Measurements from ENCODE around the gene SCNN1A.
A peak's percentile ranks its signal among the peaks of the same experiment; 100 is the strongest.

Gene SCNN1A

GRCh38 chr12:6314776-6315175, 60.6 kb downstream of the SCNN1A start:
- Histone ChIP-seq H3K27me3 (replicated peaks; ENCODE audit: insufficient read depth, low read length) (no peaks in the 10 kb centered on the region), H3K36me3 (replicated peaks; ENCODE audit: insufficient read depth, low read length) (no peaks in the 10 kb centered on the region), H2AFZ (ENCODE audit: low read length) (no peak overlapping the region), H3K4me2 (ENCODE audit: low read depth, low read length) (no peak overlapping the region), H3K79me2 (ENCODE audit: low read length) (no peaks in the 10 kb centered on the region), H4K20me1 (ENCODE audit: insufficient read depth, low read length) (no peaks in the 10 kb centered on the region), H3K27ac (ENCODE audit: low read length) (no peak overlapping the region), H3K9ac (ENCODE audit: low read length) (no peak overlapping the region), H3K9me2 (replicated peaks; ENCODE audit: insufficient read depth, low read length) (no peaks in the 10 kb centered on the region), H3K4me3 (ENCODE audit: low read length) (no peak overlapping the region), H3F3A (ENCODE audit: insufficient read depth, low read length) (peaks cover 7% of the 10 kb centered on the region; the same call in 1 of the 2 replicates), H3K9me3 (replicated peaks; ENCODE audit: insufficient read depth, low read length) (no peaks in the 10 kb centered on the region), H3K4me1 (ENCODE audit: low read length) (peaks cover 12% of the 10 kb centered on the region)
- DNase-seq: no peak
- TF ChIP-seq EZH2phosphoT487 (IDR thresholded peaks at IDR 0.05; ENCODE audit: low read length) (no peak), CTCF (IDR thresholded peaks at IDR 0.05; ENCODE audit: low read length) (no peak)

GRCh38 chr12:6313326-6313940, 61.9 kb downstream of the SCNN1A start:
- Histone ChIP-seq H3K4me2 (ENCODE audit: low read depth, low read length) (no peak overlapping the region), H2AFZ (ENCODE audit: low read length) (no peak overlapping the region), H3F3A (ENCODE audit: insufficient read depth, low read length) (peaks cover 7% of the 10 kb centered on the region; the same call in 1 of the 2 replicates), H3K4me3 (ENCODE audit: low read length) (no peak overlapping the region), H3K9ac (ENCODE audit: low read length) (no peak overlapping the region), H3K79me2 (ENCODE audit: low read length) (no peaks in the 10 kb centered on the region), H4K20me1 (ENCODE audit: insufficient read depth, low read length) (no peaks in the 10 kb centered on the region), H3K36me3 (replicated peaks; ENCODE audit: insufficient read depth, low read length) (no peaks in the 10 kb centered on the region), H3K27me3 (replicated peaks; ENCODE audit: insufficient read depth, low read length) (no peaks in the 10 kb centered on the region), H3K9me3 (replicated peaks; ENCODE audit: insufficient read depth, low read length) (no peaks in the 10 kb centered on the region), H3K9me2 (replicated peaks; ENCODE audit: insufficient read depth, low read length) (no peaks in the 10 kb centered on the region), H3K4me1 (ENCODE audit: low read length) (peaks cover 12% of the 10 kb centered on the region), H3K27ac (ENCODE audit: low read length) (no peak overlapping the region)
- no peak for DNase-seq
- TF ChIP-seq EZH2phosphoT487 (IDR thresholded peaks at IDR 0.05; ENCODE audit: low read length) (no peak), CTCF (IDR thresholded peaks at IDR 0.05; ENCODE audit: low read length) (no peak), EZH2 (optimal IDR thresholded peaks at IDR 0.05; ENCODE audit: low read depth, low read length) (no peak)

GRCh38 chr12:6312529-6313325, 62.6 kb downstream of the SCNN1A start:
- no peaks in the 10 kb centered on the region for H3K27me3 ChIP-seq (replicated peaks; ENCODE audit: insufficient read depth, low read length)
- H3K4me2 ChIP-seq (ENCODE audit: low read depth, low read length): no peak overlapping the region; the same call in 1 of the 2 replicates
- no peak overlapping the region for H3K9ac ChIP-seq (ENCODE audit: low read length)
- H3K9me2 ChIP-seq (replicated peaks; ENCODE audit: insufficient read depth, low read length): no peaks in the 10 kb centered on the region
- no peaks in the 10 kb centered on the region for H4K20me1 ChIP-seq (ENCODE audit: insufficient read depth, low read length)
- no peak overlapping the region for H3K4me3 ChIP-seq (ENCODE audit: low read length)
- peak overlapping the region; percentile 58; the same call in 1 of the 2 replicates for H2AFZ ChIP-seq (ENCODE audit: low read length)
- peaks cover 7% of the 10 kb centered on the region; the same call in 1 of the 2 replicates for H3F3A ChIP-seq (ENCODE audit: insufficient read depth, low read length)
- H3K36me3 ChIP-seq (replicated peaks; ENCODE audit: insufficient read depth, low read length): no peaks in the 10 kb centered on the region
- H3K9me3 ChIP-seq (replicated peaks; ENCODE audit: insufficient read depth, low read length): no peaks in the 10 kb centered on the region
- H3K79me2 ChIP-seq (ENCODE audit: low read length): no peaks in the 10 kb centered on the region
- no peak for TF ChIP-seq CTCF (IDR thresholded peaks at IDR 0.05; ENCODE audit: low read length)
- no peak for TF ChIP-seq EZH2 (optimal IDR thresholded peaks at IDR 0.05; ENCODE audit: low read depth, low read length)
- TF ChIP-seq EZH2phosphoT487 (IDR thresholded peaks at IDR 0.05; ENCODE audit: low read length): no peak
- peaks cover 12% of the 10 kb centered on the region for H3K4me1 ChIP-seq (ENCODE audit: low read length)
- no peak overlapping the region for H3K27ac ChIP-seq (ENCODE audit: low read length)
- DNase-seq: peak; percentile 29

Measured in MM.1S (cell line).